ENCODE data around the gene TRAF4.
"Not testable (repeated sequence)": the region's sequence is repeated elsewhere in the genome, so short reads cannot be mapped to it uniquely, and the experiment has no call there.

Gene TRAF4

GRCh38 chr17:28735242-28735722 is 8.5 kb upstream of the TRAF4 start:
- H2AFZ ChIP-seq (ENCODE audit: low read length), result no peak overlapping the region
- no peaks in the 10 kb centered on the region for H3K36me3 ChIP-seq (replicated peaks; ENCODE audit: insufficient read depth, low read length)
- H3K9ac ChIP-seq (ENCODE audit: low read length), result no peak overlapping the region
- H3K27me3 ChIP-seq (replicated peaks; ENCODE audit: insufficient read depth, low read length), result no peaks in the 10 kb centered on the region
- no peak overlapping the region for H3K4me3 ChIP-seq (ENCODE audit: low read length)
- H4K20me1 ChIP-seq (ENCODE audit: insufficient read depth, low read length), result no peaks in the 10 kb centered on the region
- no peak overlapping the region for H3K4me2 ChIP-seq (ENCODE audit: low read depth, low read length)
- peaks cover 11% of the 10 kb centered on the region for H3K4me1 ChIP-seq (ENCODE audit: low read length)
- H3K9me3 ChIP-seq (replicated peaks; ENCODE audit: insufficient read depth, low read length), result no peaks in the 10 kb centered on the region
- H3F3A ChIP-seq (ENCODE audit: insufficient read depth, low read length), result no peaks in the 10 kb centered on the region
- DNase-seq, result no peak
- TF ChIP-seq EZH2 (optimal IDR thresholded peaks at IDR 0.05; ENCODE audit: low read depth, low read length), result no peak
- TF ChIP-seq EZH2phosphoT487 (IDR thresholded peaks at IDR 0.05; ENCODE audit: low read length), result no peak
- TF ChIP-seq CTCF (IDR thresholded peaks at IDR 0.05; ENCODE audit: low read length), result no peak
- no peaks in the 10 kb centered on the region for H3K9me2 ChIP-seq (replicated peaks; ENCODE audit: insufficient read depth, low read length)
- H3K27ac ChIP-seq (ENCODE audit: low read length), result no peak overlapping the region
- no peaks in the 10 kb centered on the region for H3K79me2 ChIP-seq (ENCODE audit: low read length)

- not testable (repeated sequence) for H3K27me3 ChIP-seq (replicated peaks; ENCODE audit: insufficient read depth, low read length); H3K9me3 ChIP-seq (replicated peaks; ENCODE audit: insufficient read depth, low read length); H3K4me3 ChIP-seq (ENCODE audit: low read length); H3K36me3 ChIP-seq (replicated peaks; ENCODE audit: insufficient read depth, low read length); H3K79me2 ChIP-seq (ENCODE audit: low read length); H4K20me1 ChIP-seq (ENCODE audit: insufficient read depth, low read length); H3F3A ChIP-seq (ENCODE audit: insufficient read depth, low read length); DNase-seq; H3K27ac ChIP-seq (ENCODE audit: low read length); H3K9ac ChIP-seq (ENCODE audit: low read length); H2AFZ ChIP-seq (ENCODE audit: low read length); H3K4me2 ChIP-seq (ENCODE audit: low read depth, low read length); H3K9me2 ChIP-seq (replicated peaks; ENCODE audit: insufficient read depth, low read length)
- H3K4me1 ChIP-seq (ENCODE audit: low read length), result peaks cover 14% of the 10 kb centered on the region
Measured at GRCh38 chr17:28735913-28736769, 7.7 kb upstream of the TRAF4 start.

GRCh38 chr17:28737316-28737715 is 6.5 kb upstream of the TRAF4 start:
- H3K4me3 ChIP-seq (ENCODE audit: low read length), result no peak overlapping the region
- H3K4me2 ChIP-seq (ENCODE audit: low read depth, low read length), result no peak overlapping the region
- H3K36me3 ChIP-seq (replicated peaks; ENCODE audit: insufficient read depth, low read length), result no peaks in the 10 kb centered on the region
- H3K27me3 ChIP-seq (replicated peaks; ENCODE audit: insufficient read depth, low read length), result no peaks in the 10 kb centered on the region
- no peak overlapping the region for H3K9ac ChIP-seq (ENCODE audit: low read length)
- H3K9me3 ChIP-seq (replicated peaks; ENCODE audit: insufficient read depth, low read length), result no peaks in the 10 kb centered on the region
- H4K20me1 ChIP-seq (ENCODE audit: insufficient read depth, low read length), result no peaks in the 10 kb centered on the region
- H2AFZ ChIP-seq (ENCODE audit: low read length), result no peak overlapping the region
- no peak for DNase-seq
- H3F3A ChIP-seq (ENCODE audit: insufficient read depth, low read length), result no peaks in the 10 kb centered on the region
- no peaks in the 10 kb centered on the region for H3K9me2 ChIP-seq (replicated peaks; ENCODE audit: insufficient read depth, low read length)
- no peak overlapping the region for H3K27ac ChIP-seq (ENCODE audit: low read length)
- peaks cover 23% of the 10 kb centered on the region for H3K4me1 ChIP-seq (ENCODE audit: low read length)
- no peak for TF ChIP-seq EZH2phosphoT487 (IDR thresholded peaks at IDR 0.05; ENCODE audit: low read length)
- no peak for TF ChIP-seq CTCF (IDR thresholded peaks at IDR 0.05; ENCODE audit: low read length)
- no peaks in the 10 kb centered on the region for H3K79me2 ChIP-seq (ENCODE audit: low read length)
